Neutrophil (primary cell): ENCODE data around the gene HCFC1R1.

Experiments
- H3K27ac ChIP-seq: fragments of 200-600 bp; sonication (generic); 2 replicates; pipeline ENCODE4 v1.5.1; 2016; ENCODE audit warnings: mild to moderate bottlenecking, moderate library complexity
- H3K27me3 ChIP-seq: fragments of 200-600 bp; sonication (generic); 2 replicates; pipeline ENCODE4 v1.6.0; 2016; ENCODE audit warnings: mild to moderate bottlenecking
- H3K36me3 ChIP-seq: fragments of 200-600 bp; sonication (generic); 2 replicates; pipeline ENCODE4 v1.5.1; 2017
- H3K4me1 ChIP-seq, 2 experiments: fragments of 200-600 bp in 1 of 2; sonication (generic) in 1 of 2; 1 replicate in 1 of 2; 2 replicates in 1 of 2; pipeline versions ENCODE4 v1.5.1 to v1.6.1; 2013 to 2016; ENCODE audit warnings: low read depth in 1 of 2, low read length in 1 of 2, mild to moderate bottlenecking in 1 of 2, moderate library complexity in 1 of 2; ENCODE audit not compliant: control insufficient read depth in 1 of 2, insufficient read depth in 1 of 2
- H3K4me3 ChIP-seq, 2 experiments: fragments of 200-600 bp in 1 of 2; sonication (generic) in 1 of 2; 1 replicate in 1 of 2; 2 replicates in 1 of 2; pipeline ENCODE4 v1.5.1; 2013 to 2016; ENCODE audit warnings: low read depth in 1 of 2, low read length in 1 of 2, mild to moderate bottlenecking in 1 of 2, moderate library complexity in 1 of 2
- H3K9me3 ChIP-seq: fragments of 200-600 bp; sonication (generic); 2 replicates; pipeline ENCODE4 v1.5.1; 2016
- TF ChIP-seq, protein P1 (sequence below): fragments of 200-600 bp; sonication (generic); IDR thresholded peaks from 2 replicates; pipeline ENCODE4 v1.5.1; 2016; ENCODE audit warnings: antibody characterized with exemption

The HCFC1R1 gene

DNA sequence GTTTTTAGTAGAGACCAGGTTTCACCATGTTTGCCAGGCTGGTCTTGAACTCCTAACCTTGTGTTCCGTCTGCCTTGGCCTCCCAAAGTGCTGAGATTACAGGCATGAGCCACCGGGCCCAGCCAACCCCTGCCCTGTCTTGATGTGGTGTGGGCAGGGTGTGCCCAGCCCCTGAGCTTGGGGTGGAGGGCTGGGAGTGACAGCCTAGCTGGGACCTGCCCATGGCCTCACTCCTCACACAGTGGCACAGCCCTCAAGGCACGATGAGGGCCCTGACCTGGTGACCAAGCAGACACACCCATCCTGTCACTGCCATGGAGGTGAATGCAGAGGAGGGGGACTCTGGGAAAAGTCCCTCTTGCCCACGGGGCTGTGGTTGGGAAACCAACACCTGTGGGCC lies 44.7 kb upstream of the HCFC1R1 start:
- TF ChIP-seq, protein P1, sequence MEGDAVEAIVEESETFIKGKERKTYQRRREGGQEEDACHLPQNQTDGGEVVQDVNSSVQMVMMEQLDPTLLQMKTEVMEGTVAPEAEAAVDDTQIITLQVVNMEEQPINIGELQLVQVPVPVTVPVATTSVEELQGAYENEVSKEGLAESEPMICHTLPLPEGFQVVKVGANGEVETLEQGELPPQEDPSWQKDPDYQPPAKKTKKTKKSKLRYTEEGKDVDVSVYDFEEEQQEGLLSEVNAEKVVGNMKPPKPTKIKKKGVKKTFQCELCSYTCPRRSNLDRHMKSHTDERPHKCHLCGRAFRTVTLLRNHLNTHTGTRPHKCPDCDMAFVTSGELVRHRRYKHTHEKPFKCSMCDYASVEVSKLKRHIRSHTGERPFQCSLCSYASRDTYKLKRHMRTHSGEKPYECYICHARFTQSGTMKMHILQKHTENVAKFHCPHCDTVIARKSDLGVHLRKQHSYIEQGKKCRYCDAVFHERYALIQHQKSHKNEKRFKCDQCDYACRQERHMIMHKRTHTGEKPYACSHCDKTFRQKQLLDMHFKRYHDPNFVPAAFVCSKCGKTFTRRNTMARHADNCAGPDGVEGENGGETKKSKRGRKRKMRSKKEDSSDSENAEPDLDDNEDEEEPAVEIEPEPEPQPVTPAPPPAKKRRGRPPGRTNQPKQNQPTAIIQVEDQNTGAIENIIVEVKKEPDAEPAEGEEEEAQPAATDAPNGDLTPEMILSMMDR: no peak
- no peaks in the 10 kb centered on the region for H3K27me3 ChIP-seq
- H3K36me3 ChIP-seq: no peaks in the 10 kb centered on the region
- no peak overlapping the region for H3K27ac ChIP-seq
- H3K9me3 ChIP-seq: no peaks in the 10 kb centered on the region
- H3K4me1 ChIP-seq: peaks cover 42 to 43% of the 10 kb centered on the region in 2 experiments
- H3K4me3 ChIP-seq: no peak overlapping the region

DNA sequence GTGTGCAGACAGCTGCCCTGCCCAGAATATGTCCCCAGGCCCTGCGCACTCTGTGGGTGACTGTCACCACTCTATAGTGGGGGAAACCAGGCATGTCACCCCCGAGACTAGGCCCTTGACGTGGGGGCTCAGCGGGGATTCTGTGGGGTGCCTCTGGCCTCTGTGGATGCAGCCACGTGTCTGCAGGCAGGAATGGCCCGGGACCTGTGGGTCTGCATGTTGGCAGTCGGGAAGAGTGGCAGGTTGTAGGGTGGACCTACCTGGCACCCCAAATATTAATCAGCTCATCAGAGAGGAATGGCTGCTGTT lies 42.7 kb upstream of the HCFC1R1 start:
- no peak overlapping the region for H3K4me3 ChIP-seq

DNA sequence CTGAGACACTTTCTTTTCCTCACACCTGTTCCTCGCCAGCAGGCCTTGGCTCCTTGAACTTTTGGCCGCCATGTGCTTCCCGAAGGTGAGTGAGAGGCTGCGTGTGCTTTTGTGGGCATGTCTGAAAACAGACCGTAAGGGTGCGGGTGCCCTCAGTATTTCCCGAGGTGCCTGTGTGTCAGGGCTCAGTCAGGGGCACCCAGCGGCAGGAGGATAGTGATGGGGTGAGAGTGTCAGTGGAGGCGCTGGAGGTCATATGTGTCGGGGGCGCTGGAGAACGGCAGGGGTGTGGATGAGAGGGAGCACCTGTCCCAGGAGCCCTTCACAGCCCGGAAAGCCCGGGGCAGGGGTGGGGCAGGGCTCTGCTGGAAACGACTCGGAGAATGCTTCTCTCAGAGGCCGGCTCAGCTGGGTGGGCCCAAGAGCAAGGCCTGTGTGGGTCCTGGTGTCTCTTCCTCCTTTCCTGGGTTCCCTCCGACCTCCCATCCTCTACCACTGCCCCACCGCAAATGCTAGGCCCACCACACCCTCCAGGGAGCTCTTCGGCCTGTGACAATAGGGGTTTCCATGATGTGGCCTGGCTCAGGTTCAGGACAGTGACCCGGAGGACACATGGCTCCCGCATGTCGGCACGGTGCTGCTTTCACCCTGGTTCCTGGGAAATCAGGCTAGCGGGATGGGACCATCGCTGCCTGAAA lies 42.1 kb upstream of the HCFC1R1 start:
- Histone ChIP-seq H3K9me3 (no peaks in the 10 kb centered on the region), H3K27me3 (no peaks in the 10 kb centered on the region), H3K36me3 (peaks cover under 1% of the 10 kb centered on the region), H3K27ac (no peak overlapping the region), H3K4me3 (no peak overlapping the region), H3K4me1 (peaks cover 40 to 45% of the 10 kb centered on the region in 2 experiments)
- TF ChIP-seq, protein P1: no peak

More for the DNA sequence above, 42.7 kb upstream of the HCFC1R1 start:
- H3K27ac ChIP-seq: no peak overlapping the region
- peaks cover 41 to 45% of the 10 kb centered on the region in 2 experiments for H3K4me1 ChIP-seq
- no peaks in the 10 kb centered on the region for H3K36me3 ChIP-seq
- no peaks in the 10 kb centered on the region for H3K27me3 ChIP-seq
- no peaks in the 10 kb centered on the region for H3K9me3 ChIP-seq
- TF ChIP-seq, protein P1: no peak

DNA sequence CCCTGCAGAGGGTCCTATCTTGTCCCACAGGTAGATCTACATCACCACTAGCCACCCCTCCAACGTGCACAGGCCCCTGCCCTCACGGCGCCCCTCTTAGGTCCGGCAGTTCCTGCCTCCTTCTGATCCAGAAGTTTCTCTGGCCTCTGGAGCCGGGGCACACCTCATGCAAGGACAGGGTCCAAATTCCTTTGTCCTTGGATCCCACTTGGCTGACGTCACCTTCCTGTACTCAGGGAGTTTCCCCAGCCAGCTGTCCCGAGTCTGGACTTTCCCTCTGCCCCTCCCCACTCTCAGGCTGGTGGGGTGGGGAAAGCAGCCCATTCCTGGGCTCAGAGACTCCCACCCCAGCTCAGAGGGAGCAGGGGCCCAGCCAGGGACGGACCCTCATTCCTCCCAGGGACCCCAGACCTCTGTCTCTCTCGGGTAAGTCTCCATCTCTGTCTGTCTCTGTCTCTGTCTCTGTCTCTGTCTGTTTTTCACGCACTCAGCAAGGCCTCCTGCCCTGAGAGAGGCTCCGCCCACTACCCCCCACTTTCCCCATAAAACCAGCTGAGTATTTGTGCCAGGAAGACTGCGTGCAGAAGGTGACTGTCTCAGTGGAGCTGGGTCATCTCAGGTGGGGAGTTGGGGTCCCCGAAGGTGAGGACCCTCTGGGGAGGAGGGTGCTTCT lies 41.5 kb upstream of the HCFC1R1 start, which contains the start of gene IL32:
Gene IL32 (plus strand): TSS at position 572 of the 673 bp plus-strand sequence. CDS start 172 bp downstream, outside the sequence.
- TF ChIP-seq, protein P1: no peak
- Histone ChIP-seq H3K9me3 (no peaks in the 10 kb centered on the region), H3K4me1 (peaks cover 40 to 45% of the 10 kb centered on the region in 2 experiments), H3K36me3 (peaks cover 7% of the 10 kb centered on the region), H3K27me3 (no peaks in the 10 kb centered on the region), H3K4me3 (no peak within 1 kb of the TSS), H3K27ac (no peak within 1 kb of the TSS)

DNA sequence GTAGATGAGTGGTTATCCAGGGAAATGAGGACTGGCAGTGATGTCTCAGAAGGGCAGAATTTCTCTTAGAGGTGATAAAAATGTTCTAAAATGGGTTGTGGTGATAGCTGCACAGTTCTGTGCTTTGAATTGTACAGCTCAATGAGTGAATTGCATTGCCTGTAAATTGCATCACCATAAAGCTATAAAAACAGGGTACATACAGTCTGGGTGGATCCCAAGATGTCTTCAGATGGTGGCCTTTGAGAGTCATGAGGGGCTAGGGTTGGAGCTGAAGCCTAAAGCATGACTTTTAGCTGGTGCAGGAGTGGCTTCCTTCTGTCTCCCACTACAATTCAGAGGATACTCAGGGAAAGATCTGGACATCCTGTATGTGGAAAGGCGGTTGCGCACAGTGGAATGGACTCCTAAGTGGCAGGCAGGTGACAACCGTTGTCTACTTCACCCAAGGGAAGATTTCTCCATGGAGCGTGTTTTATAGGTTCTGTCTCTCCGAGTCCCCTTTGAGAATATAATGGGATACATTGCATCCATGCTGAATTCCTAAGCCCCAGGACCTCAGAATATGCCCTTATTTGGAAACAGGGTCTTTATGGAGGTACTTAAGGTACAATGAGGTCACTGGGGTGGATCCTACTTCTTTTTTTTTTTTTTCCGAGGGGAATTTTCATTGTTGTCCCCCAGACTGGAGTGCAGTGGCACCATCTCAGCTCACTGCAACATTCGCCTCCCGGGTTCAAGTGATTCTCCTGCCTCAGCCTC lies 40.1 kb upstream of the HCFC1R1 start:
- no peaks in the 10 kb centered on the region for H3K9me3 ChIP-seq
- peaks cover 21% of the 10 kb centered on the region for H3K36me3 ChIP-seq
- no peak overlapping the region for H3K27ac ChIP-seq
- TF ChIP-seq, protein P1: no peak
- peaks cover 40 to 49% of the 10 kb centered on the region in 2 experiments for H3K4me1 ChIP-seq
- H3K27me3 ChIP-seq: no peaks in the 10 kb centered on the region
- H3K4me3 ChIP-seq: no peak overlapping the region
